HG02870 (cell line): ENCODE measurements around the gene DDB1.

Source experiments
- ATAC-seq: cut with Tn5 transposase; IDR thresholded peaks from one replicate; pipeline ENCODE4 v1.9.1; 2021; ENCODE audit warnings: mild to moderate bottlenecking, moderate library complexity; ENCODE audit not compliant: unreplicated experiment

DDB1 gene

GRCh38 chr11:61302550-61302949, 30.4 kb downstream of the DDB1 start:
- ATAC-seq: no peak

DNA sequence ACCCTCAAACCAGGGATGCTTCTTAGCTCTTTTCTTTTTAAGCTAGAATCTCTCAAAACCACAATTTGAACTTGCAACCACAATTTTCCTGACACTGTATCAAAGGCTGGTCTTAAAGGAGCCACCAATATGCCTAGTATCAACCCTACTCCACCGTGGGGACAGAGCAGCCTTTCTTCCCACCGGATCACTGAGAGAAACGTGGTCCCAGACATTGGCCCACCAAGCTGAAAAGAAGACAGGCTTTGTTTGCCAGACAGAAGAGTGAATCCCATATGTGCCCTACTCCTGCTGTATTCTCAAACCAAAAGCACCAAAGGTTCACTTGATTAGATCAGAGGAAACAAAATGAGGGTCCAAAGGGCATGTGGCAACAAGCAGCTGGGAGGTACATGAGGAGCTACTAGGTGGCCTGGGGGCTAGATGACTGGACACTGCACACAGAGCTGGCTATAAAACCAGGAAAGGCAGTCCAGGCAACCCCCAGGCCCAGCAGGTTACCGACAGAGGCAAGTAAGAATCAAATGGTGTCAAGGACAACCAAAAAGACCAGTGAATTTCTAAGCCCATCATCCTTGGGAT, 34.2 kb downstream of the DDB1 start:
- ATAC-seq: no peak

DNA sequence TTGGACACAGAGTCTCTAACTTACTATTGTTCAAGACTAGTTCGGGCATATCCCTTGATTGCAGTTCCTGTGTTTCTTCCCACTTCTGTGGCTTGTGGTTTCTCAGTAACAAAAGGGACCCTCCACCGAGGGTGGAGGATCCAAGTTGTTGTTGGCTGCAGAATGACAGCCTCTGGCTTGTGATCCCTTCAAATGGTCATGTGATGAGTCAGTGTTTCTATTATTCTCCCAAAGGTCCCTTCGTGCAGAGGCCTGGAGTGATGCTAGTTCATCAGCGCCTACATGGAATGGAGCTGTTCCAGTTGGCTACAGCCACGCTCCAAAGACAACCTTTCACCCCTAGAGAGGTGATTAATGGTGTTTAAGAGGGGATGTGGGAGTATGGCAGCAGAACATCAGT, 35.2 kb downstream of the DDB1 start:
- no peak for ATAC-seq

- no peak for ATAC-seq
These were observed 35.6 kb downstream of the DDB1 start for GRCh38 chr11:61297341-61297740.

- no peak for ATAC-seq
These were observed 37.3 kb downstream of the DDB1 start for GRCh38 chr11:61295596-61295926.

GRCh38 chr11:61294717-61295595, 37.9 kb downstream of the DDB1 start, which contains the start of gene VWCE:
VWCE (minus strand) TSS chr11:61295316; CDS start chr11:61295037, 279 bp downstream.
- ATAC-seq: peak; percentile 53

GRCh38 chr11:61293867-61294716, 38.8 kb downstream of the DDB1 start:
- peak; percentile 21 for ATAC-seq

DNA sequence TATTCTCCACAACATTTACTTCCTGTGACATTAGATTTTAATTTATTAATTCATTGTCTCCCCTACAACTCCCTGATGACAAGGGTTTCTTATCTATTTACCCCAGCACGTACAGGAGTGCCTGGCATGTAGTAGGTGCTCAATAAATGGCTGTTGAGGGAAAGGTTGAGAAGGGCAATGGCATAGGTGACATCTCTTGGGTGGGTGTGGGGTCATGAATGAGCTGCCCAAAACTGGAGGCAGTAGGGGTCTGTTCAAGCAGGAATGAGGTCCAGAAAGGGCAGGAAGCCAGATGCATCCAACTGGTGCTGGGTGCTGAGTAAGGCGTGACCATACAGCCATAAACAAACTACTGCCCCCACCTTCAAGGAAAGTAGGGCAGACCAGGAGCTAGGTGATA, 40.5 kb downstream of the DDB1 start:
- no peak for ATAC-seq

DNA sequence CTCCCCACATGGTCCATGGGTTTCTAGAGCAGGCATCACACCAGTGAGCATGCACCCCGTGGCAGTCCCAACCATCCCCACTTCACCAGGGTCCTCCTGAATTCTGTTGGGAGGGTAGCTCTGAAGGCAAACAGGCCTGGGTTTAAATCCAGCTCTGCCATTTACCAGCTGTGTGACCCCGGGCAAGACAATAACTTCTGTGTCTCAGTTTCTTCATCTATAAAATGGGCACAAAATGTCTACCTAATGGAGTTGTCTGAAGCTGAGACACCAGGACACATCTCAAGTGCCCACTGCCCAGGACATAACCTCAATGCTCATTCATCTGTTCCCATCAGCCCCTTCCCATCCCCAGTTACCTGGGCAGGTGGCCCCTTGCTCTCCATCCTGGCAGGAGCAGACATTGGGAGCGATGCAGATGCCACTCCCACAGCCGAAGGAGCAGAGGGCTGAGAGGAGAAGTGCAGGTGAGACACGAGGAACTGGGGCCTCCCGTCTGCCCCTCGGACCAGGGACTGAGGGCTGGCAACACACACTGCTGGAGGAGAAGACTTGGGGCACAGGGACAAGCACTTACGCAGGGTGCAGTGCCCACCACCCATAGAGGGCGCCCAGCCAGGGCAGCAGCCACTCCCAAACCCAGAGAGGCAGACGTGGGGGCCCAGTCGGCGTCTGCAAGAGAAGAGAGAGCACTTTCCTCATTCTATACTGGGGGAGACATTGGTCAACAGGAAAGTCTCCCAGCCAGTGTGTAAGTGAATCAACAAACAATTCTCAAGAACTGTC, 41.8 kb downstream of the DDB1 start:
- ATAC-seq: no peak

DNA sequence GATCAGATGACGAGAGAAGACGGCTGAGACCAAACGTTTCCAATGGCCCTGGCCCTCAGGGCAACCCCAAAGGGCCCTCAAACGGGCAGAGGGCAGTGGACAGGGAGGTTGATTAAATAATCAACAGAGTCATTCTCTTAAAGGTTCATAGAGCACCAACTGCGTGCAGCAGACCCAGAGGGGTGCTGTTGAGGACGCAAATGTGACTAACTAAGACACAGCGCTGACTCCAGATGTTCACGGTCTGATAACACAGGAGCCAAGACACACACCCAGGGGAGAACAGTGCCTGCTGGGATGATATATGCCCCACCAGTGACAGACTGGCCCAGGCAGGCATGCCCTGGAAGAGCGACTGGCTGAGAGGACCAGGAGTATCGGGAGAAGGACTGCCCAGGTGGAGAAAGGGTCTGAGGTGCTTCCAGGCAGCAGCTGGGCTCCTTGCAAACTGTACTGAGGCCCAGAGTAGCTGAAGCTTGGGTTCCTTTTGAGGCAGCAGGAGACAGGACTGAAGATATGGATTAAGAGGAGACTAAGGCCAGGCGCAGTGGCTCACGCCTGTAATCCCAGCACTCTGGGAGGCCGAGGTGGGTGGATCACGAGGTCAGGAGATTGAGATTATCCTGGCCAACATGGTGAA, 45.4 kb downstream of the DDB1 start:
- no peak for ATAC-seq

DNA sequence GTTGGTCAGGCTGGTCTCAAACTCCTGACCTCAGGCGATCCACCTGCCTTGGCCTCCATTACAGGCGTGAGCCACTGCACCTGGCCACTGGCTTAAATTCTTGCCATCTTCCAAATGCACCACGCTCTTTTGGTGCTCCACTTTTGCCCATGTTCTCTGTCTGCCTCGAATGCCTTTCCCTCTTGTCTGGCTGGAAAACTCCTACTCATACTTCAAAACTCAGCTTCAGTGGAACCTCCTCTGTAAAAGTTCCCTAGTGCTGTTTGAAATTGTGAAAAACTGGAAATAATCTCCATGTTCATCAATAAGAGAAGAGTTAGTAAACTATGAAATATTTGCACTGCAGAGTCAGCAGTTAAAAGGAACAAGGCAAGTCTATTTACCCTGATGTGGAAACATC, 49.3 kb downstream of the DDB1 start:
- ATAC-seq: no peak

GRCh38 chr11:61281581-61282250, 51.2 kb downstream of the DDB1 start:
- ATAC-seq: no peak

DNA sequence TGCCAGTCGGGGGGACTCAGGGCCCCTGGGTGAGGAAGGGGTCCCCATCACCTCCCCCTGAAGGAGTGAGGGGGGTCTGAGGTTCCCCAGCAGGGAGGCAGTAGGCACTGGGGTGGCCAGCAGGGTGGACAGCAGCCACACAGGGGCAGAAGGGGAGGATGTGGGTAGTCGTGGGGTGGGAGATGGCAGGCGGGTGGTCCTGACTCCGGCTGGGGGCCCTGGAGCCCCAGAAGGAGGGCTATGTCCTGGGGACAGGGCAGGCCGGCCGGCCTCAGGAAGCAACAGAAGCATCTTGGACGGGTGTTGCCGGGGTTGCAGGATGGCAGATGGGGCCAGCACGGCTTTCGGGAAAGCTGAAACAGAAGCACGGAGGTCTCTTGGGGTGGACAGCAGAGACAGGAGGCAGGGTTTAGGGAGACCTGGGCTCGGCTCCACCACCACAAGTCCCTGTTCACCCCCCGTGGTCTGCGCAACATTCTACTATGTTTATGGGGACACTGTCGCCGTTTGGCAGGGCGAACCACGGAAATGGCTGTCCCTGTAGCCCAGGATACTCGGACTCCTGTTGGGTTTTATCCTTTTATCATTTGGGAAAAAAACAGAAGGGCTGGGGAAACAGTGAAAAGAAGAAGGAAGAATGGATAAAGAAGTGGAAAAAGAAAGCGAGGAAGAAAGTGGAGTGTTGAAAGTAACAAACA, 51.9 kb downstream of the DDB1 start:
- ATAC-seq: no peak

DNA sequence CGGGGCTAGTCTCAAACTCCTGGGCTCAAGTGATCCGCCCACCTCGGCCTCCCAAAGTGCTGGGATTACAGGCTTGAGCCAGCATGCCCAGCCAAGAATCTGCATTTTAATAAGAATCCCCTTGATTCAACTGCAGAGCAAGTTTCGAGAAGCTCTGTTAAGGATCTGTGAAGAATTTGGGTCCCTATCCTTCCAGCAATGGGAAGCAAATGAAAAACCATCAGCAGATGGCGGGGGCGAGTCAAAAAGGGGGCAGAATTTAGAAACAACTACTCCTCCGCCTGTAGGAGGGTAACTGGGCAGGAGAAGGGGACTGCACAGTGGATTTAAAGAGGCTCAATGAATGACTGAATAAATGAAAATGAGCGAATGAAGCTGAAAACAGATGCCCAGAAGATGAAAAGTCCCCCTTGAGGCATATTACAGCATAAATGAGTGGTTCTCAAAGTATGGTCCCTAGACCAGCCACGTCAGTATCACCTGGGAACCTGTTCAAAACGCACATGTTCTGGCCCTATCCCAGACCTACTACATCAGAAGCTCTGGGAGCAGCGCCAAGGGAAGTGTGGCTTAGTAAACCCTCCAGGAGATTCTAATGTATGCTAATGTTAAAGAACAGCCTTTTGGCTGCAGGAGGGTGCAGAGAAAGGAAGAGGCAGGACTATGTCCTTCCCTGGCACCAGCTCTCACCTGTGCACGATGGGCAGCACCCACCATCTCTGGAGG, 52.8 kb downstream of the DDB1 start:
- ATAC-seq: no peak

GRCh38 chr11:61278001-61278470, 54.9 kb downstream of the DDB1 start:
- ATAC-seq: no peak

GRCh38 chr11:61277186-61278000, 55.5 kb downstream of the DDB1 start:
- no peak for ATAC-seq

DNA sequence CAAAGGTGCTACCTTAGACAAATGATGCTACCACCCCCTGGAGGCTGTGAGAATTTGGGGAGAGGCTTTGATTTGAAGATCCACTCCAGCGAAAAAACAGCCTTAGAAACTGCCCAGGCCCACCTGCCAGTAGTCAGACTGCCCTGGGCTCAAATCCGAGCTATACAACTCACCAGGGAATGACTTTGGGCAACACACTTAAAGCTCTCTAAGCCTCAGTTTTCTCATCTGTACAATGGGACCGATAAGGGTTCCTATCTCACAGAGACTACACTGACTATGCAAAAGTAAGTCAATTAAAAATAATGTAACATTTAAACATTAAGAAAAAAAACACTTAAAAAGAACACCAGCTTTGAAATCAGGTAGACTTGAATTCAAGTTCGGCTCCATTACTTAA, 57.7 kb downstream of the DDB1 start:
- no peak for ATAC-seq

GRCh38 chr11:61274084-61274483, 58.8 kb downstream of the DDB1 start:
- ATAC-seq: no peak
